Breast epithelium (tissue), 4 donors: ENCODE measurements around the gene IRX4. TPM values are rescaled to one million over a fixed set of nuclear protein-coding genes. Genes with fewer than 3 reads are reported as not detected.

Experiments
- DNase-seq, 2 donors: peaks; one replicate each; pipeline ENCODE4 v3.0.0-alpha.2; 2019; ENCODE audit warnings: low spot score in 2 of 2
- H3K27ac ChIP-seq, 2 donors: fragments of 200-600 bp; sonication (generic) in 1 of 2; one replicate each; pipeline ENCODE4 v1.5.1; 2016 to 2019; ENCODE audit warnings: mild to moderate bottlenecking in 1 of 2
- H3K27me3 ChIP-seq, 2 donors: fragments of 200-600 bp; sonication (generic) in 1 of 2; one replicate each; pipeline versions ENCODE4 v1.5.1 to v1.6.0; 2017 to 2019; ENCODE audit warnings: control low read depth in 1 of 2, mild to moderate bottlenecking in 1 of 2
- H3K36me3 ChIP-seq: fragments of 200-600 bp; one replicate; pipeline ENCODE4 v1.5.1; 2019
- H3K4me1 ChIP-seq, 2 donors: fragments of 200-600 bp; sonication (generic); one replicate each; pipeline ENCODE4 v1.5.1; 2016 to 2019; ENCODE audit warnings: control low read depth in 1 of 2
- H3K4me3 ChIP-seq, 3 donors: fragments of 200-600 bp; sonication (generic); 1 replicate in 2 of 3; 2 replicates in 1 of 3; pipeline ENCODE4 v1.5.1; 2016 to 2019; ENCODE audit warnings: mild to moderate bottlenecking in 3 of 3, moderate library complexity in 2 of 3
- H3K9me3 ChIP-seq, 2 donors: fragments of 200-600 bp; sonication (generic) in 1 of 2; one replicate each; pipeline ENCODE4 v1.5.1; 2016 to 2019; ENCODE audit warnings: control low read depth in 1 of 2
- CTCF ChIP-seq, 3 donors: fragments of 450-650 bp; IDR thresholded peaks; one replicate each; pipeline ENCODE4 v1.5.1; 2016 to 2017; ENCODE audit warnings: antibody characterized with exemption in 3 of 3, mild to moderate bottlenecking in 3 of 3, moderate library complexity in 3 of 3
- POLR2A ChIP-seq: fragments of 450-650 bp; IDR thresholded peaks from one replicate; pipeline ENCODE4 v1.6.1; 2016; ENCODE audit warnings: antibody characterized with exemption, mild to moderate bottlenecking, moderate library complexity
- POLR2AphosphoS5 ChIP-seq, 3 donors: sonication (generic); formaldehyde crosslinking; IDR thresholded peaks; one replicate each; pipeline ENCODE4 v1.6.1; 2017; ENCODE audit warnings: antibody characterized with exemption in 3 of 3
- intact Hi-C: fragments of 100-400 bp; cut with DNase I; formaldehyde crosslinking; loops from one replicate; pipeline ENCODE4 v1.15.1; 2023; ENCODE audit warnings: low total_unique reads
- total RNA-seq, 3 donors: library from RNA; depleted of rRNA; stranded (reverse); fragments of >200 nt; gene quantifications; one replicate each; pipeline ENCODE4 v1.1.0, GENCODE V29; 2016

The IRX4 gene
- total RNA-seq, 3 donors from 2014 or later, result 0.64 to 9.5 (median 2.6) TPM

- TF ChIP-seq POLR2AphosphoS5 (IDR thresholded peaks at IDR 0.05) (no peak), POLR2A (no peak), CTCF (IDR thresholded peaks at IDR 0.05) (no peak)
- H3K4me3 ChIP-seq, result no peak overlapping the region
- intact Hi-C loops, result no loop called here
- no peaks in the 10 kb centered on the region for H3K36me3 ChIP-seq
- peaks cover 6 to 12% of the 10 kb centered on the region in 2 donors for H3K9me3 ChIP-seq
- DNase-seq, result no peak
- H3K27me3 ChIP-seq, result peaks cover 0 to 10% of the 10 kb centered on the region in 2 donors
- no peak overlapping the region for H3K27ac ChIP-seq
- H3K4me1 ChIP-seq, result no peaks in the 10 kb centered on the region
These were observed 19.3 kb upstream of the IRX4 start for GRCh38 chr5:1901983-1902382.

GRCh38 chr5:1901061-1901460 lies 18.3 kb upstream of the IRX4 start:
- H3K27me3 ChIP-seq, result peaks cover 0 to 10% of the 10 kb centered on the region in 2 donors
- no peak overlapping the region for H3K27ac ChIP-seq
- no peak overlapping the region for H3K4me3 ChIP-seq
- H3K9me3 ChIP-seq, result peaks cover 6 to 12% of the 10 kb centered on the region in 2 donors
- no peaks in the 10 kb centered on the region for H3K36me3 ChIP-seq
- intact Hi-C loops, result no loop called here
- no peaks in the 10 kb centered on the region for H3K4me1 ChIP-seq
- peak in 1 of 2 donors; percentile 2 for DNase-seq
- TF ChIP-seq POLR2AphosphoS5 (IDR thresholded peaks at IDR 0.05), result no peak
- no peak for TF ChIP-seq CTCF (IDR thresholded peaks at IDR 0.05)
- TF ChIP-seq POLR2A, result no peak

GRCh38 chr5:1899201-1899600 lies 16.5 kb upstream of the IRX4 start:
- intact Hi-C loops, result no loop called here
- Histone ChIP-seq H3K4me3 (no peak overlapping the region), H3K9me3 (peaks cover 2 to 6% of the 10 kb centered on the region in 2 donors), H3K27ac (no peak overlapping the region), H3K4me1 (no peaks in the 10 kb centered on the region), H3K27me3 (peaks cover 0 to 10% of the 10 kb centered on the region in 2 donors), H3K36me3 (no peaks in the 10 kb centered on the region)
- DNase-seq, result no peak
- TF ChIP-seq CTCF (IDR thresholded peaks at IDR 0.05), result no peak
- TF ChIP-seq POLR2A, result no peak
- no peak for TF ChIP-seq POLR2AphosphoS5 (IDR thresholded peaks at IDR 0.05)

- Histone ChIP-seq H3K36me3 (no peaks in the 10 kb centered on the region), H3K27me3 (peaks cover 0 to 10% of the 10 kb centered on the region in 2 donors), H3K4me1 (no peaks in the 10 kb centered on the region), H3K4me3 (no peak overlapping the region), H3K27ac (no peak overlapping the region), H3K9me3 (peaks cover 0 to 6% of the 10 kb centered on the region in 2 donors)
- intact Hi-C loops, result no loop called here
- TF ChIP-seq POLR2A, result no peak
- no peak for DNase-seq
These were observed 15.2 kb upstream of the IRX4 start for GRCh38 chr5:1897816-1898450.

GRCh38 chr5:1897386-1897785 lies 14.7 kb upstream of the IRX4 start:
- TF ChIP-seq POLR2AphosphoS5 (IDR thresholded peaks at IDR 0.05), result no peak
- no peak for TF ChIP-seq POLR2A
- TF ChIP-seq CTCF (IDR thresholded peaks at IDR 0.05), result no peak
- DNase-seq, result no peak
- intact Hi-C loops, result no loop called here

More at GRCh38 chr5:1897386-1897785, 14.7 kb upstream of the IRX4 start:
- no peaks in the 10 kb centered on the region for H3K36me3 ChIP-seq
- H3K27ac ChIP-seq, result no peak overlapping the region
- H3K27me3 ChIP-seq, result peaks cover 0 to 10% of the 10 kb centered on the region in 2 donors
- H3K4me3 ChIP-seq, result no peak overlapping the region
- peaks cover 0 to 6% of the 10 kb centered on the region in 2 donors for H3K9me3 ChIP-seq
- H3K4me1 ChIP-seq, result no peaks in the 10 kb centered on the region
